ENCODE measurements around the gene SPARCL1.
"Not testable (repeated sequence)": the region's sequence is repeated elsewhere in the genome, so short reads cannot be mapped to it uniquely, and the experiment has no call there.

The SPARCL1 gene

GRCh38 chr4:87499403-87500091, 29.6 kb downstream of the SPARCL1 start:
- DNase-seq: no peak

- no peak for DNase-seq
Observed at GRCh38 chr4:87498446-87498900, 30.7 kb downstream of the SPARCL1 start.

GRCh38 chr4:87497578-87497977, 31.6 kb downstream of the SPARCL1 start:
- no peak for DNase-seq

- DNase-seq: no peak
Observed at GRCh38 chr4:87497159-87497558, 32.0 kb downstream of the SPARCL1 start.

GRCh38 chr4:87493115-87493514, 36.1 kb downstream of the SPARCL1 start:
- DNase-seq: no peak

- not testable (repeated sequence) for DNase-seq
Observed at GRCh38 chr4:87491851-87492250, 37.3 kb downstream of the SPARCL1 start.

GRCh38 chr4:87491436-87491835, 37.7 kb downstream of the SPARCL1 start:
- DNase-seq: no peak

- DNase-seq: no peak
Observed at GRCh38 chr4:87490664-87491369, 38.4 kb downstream of the SPARCL1 start.

GRCh38 chr4:87489678-87490077, 39.5 kb downstream of the SPARCL1 start:
- DNase-seq: no peak

GRCh38 chr4:87488666-87489065, 40.5 kb downstream of the SPARCL1 start:
- not testable (repeated sequence) for DNase-seq

- DNase-seq: not testable (repeated sequence)
Observed at GRCh38 chr4:87483247-87483646, 45.9 kb downstream of the SPARCL1 start.

- DNase-seq: no peak
Observed at GRCh38 chr4:87481377-87481776, 47.8 kb downstream of the SPARCL1 start.

GRCh38 chr4:87478732-87479250, 50.4 kb downstream of the SPARCL1 start:
- no peak for DNase-seq

GRCh38 chr4:87476934-87477333, 52.2 kb downstream of the SPARCL1 start:
- no peak for DNase-seq

- no peak for DNase-seq
Observed at GRCh38 chr4:87469390-87469789, 59.8 kb downstream of the SPARCL1 start.

- DNase-seq: no peak
Observed at GRCh38 chr4:87465739-87466366, 63.3 kb downstream of the SPARCL1 start.

- no peak for DNase-seq
Observed at GRCh38 chr4:87462102-87462501, 67.1 kb downstream of the SPARCL1 start.

GRCh38 chr4:87461281-87461700, 67.9 kb downstream of the SPARCL1 start:
- DNase-seq: no peak

GRCh38 chr4:87458913-87459312, 70.3 kb downstream of the SPARCL1 start:
- no peak for DNase-seq

GRCh38 chr4:87451537-87451936, 77.6 kb downstream of the SPARCL1 start:
- DNase-seq: no peak

- not testable (repeated sequence) for DNase-seq
Observed at GRCh38 chr4:87446375-87446774, 82.8 kb downstream of the SPARCL1 start.

GRCh38 chr4:87445964-87446363, 83.2 kb downstream of the SPARCL1 start:
- no peak for DNase-seq

GRCh38 chr4:87444741-87445140, 84.4 kb downstream of the SPARCL1 start:
- no peak for DNase-seq

- DNase-seq: no peak
Observed at GRCh38 chr4:87442889-87443288, 86.3 kb downstream of the SPARCL1 start.
